Adrenal gland (tissue), 12 donors: Measurements from ENCODE around the gene AUH. TPM values are rescaled to one million over a fixed set of nuclear protein-coding genes. Genes with fewer than 3 reads are reported as not detected.

Experiments used
- DNase-seq, 7 donors: peaks; one replicate each; pipeline ENCODE4 v3.0.0-alpha.2; 2019 to 2020
- H3K27ac ChIP-seq, 5 donors: fragments of 200-600 bp; sonication (generic) in 4 of 5; 1 replicate in 3 of 5; 2 replicates in 2 of 5; pipeline versions ENCODE4 v1.5.1 to v1.8.0; 2016 to 2020; ENCODE audit warnings: mild to moderate bottlenecking in 1 of 5
- H3K27me3 ChIP-seq: fragments of 200-600 bp; 2 replicates; pipeline ENCODE4 v1.8.0; 2021
- H3K36me3 ChIP-seq, 2 donors: fragments of 200-600 bp; replicated peaks in 1 of 2; 1 replicate in 1 of 2; 2 replicates in 1 of 2; pipeline versions ENCODE4 v1.5.1 to v1.8.0; 2018 to 2022
- H3K4me1 ChIP-seq, 2 donors: fragments of 200-600 bp; replicated peaks in 1 of 2; 1 replicate in 1 of 2; 2 replicates in 1 of 2; pipeline versions ENCODE4 v1.5.1 to v1.8.0; 2018 to 2021
- H3K4me3 ChIP-seq, 4 donors: fragments of 200-600 bp; sonication (generic) in 3 of 4; one replicate each; pipeline ENCODE4 v1.5.1; 2016 to 2018
- H3K9me3 ChIP-seq, 3 donors: fragments of 200-600 bp; sonication (generic) in 1 of 3; replicated peaks in 1 of 3; 1 replicate in 2 of 3; 2 replicates in 1 of 3; pipeline versions ENCODE4 v1.5.1 to v1.8.0; 2016 to 2021
- CTCF ChIP-seq, 6 experiments: fragments of 450-650 bp in 4 of 6; fragments of 200-600 bp in 2 of 6; sonication (generic) in 1 of 6; IDR thresholded peaks; 1 replicate in 5 of 6; 2 replicates in 1 of 6; pipeline versions ENCODE4 v1.5.1 to v1.8.0; 2016 to 2021; ENCODE audit warnings: antibody characterized with exemption in 6 of 6, mild to moderate bottlenecking in 2 of 6, moderate library complexity in 1 of 6
- POLR2A ChIP-seq, 2 donors: fragments of 450-650 bp; IDR thresholded peaks; one replicate each; pipeline ENCODE4 v1.6.1; 2017; ENCODE audit warnings: antibody characterized with exemption in 2 of 2, mild to moderate bottlenecking in 2 of 2, moderate library complexity in 1 of 2
- WGBS, 4 donors: extraction: QIAGEN DNeasy Blood & Tissue Kit in 2 of 4; methylation state at CpG; one replicate each; pipeline versions ENCODE4 v1.1.5 to v1.1.7; 2013 to 2017; 5-methylcytosine and 5-hydroxymethylcytosine counted together
- intact Hi-C, 2 donors: fragments of 100-400 bp; cut with DNase I; formaldehyde crosslinking; loops; one replicate each; pipeline versions ENCODE4 v1.14.1 to v1.15.0; 2022 to 2023
- polyA plus RNA-seq, 3 donors: library from polyadenylated mRNA; stranded (reverse); fragments of 200-250 nt in 2 of 3; fragments of 350-450 nt in 1 of 3; fragmentation: Illumina TruSeq in 1 of 3; extraction: RNeasy Lipid Tissue Mini Kit (QIAGEN cat#74804) in 1 of 3; gene quantifications; one replicate each; pipeline ENCODE4 v1.2.3, GENCODE V29; 2013 to 2014
- total RNA-seq, 9 donors: library from RNA; depleted of rRNA in 4 of 9; stranded (reverse); fragments of >200 nt in 4 of 9; fragments of 120-200 nt in 1 of 9; fragmentation: NEBNext Ultra II Directional in 1 of 9; extraction: Animal tissue kit (Norgen Biotek cat#: 25700) in 1 of 9; gene quantifications; one replicate each; pipeline versions ENCODE4 v1.1.0 to v1.2.4, GENCODE V29; 2013 to 2023
- donor health status: healthy with polysubstance abuse.
- donor health status: Bipolar disorder and iron deficiency.
- donor health status: DM: yes; HTN: yes; CAD: no.
- donor health status: DM: no; HTN: no; CAD: no.
- donor health status: DM: no; HTN: no; CAD: no.
- donor health status: DM: yes; HTN: yes; CAD: no.

The AUH gene
- total and polyA plus RNA-seq, 12 donors: 41.9 to 158 (median 71.7) TPM

GRCh38 chr9:91187311-91187964 lies 174.3 kb downstream of the AUH start:
- Histone ChIP-seq H3K4me1 (peaks cover 4 to 6% of the 10 kb centered on the region in 2 donors), H3K4me3 (no peak overlapping the region), H3K27me3 (no peaks in the 10 kb centered on the region), H3K27ac (no peak overlapping the region), H3K36me3 (no peaks in the 10 kb centered on the region), H3K9me3 (no peaks in the 10 kb centered on the region)
- peak in 1 of 7 donors; percentile 35 for DNase-seq
- WGBS, 4 donors: 94 to 97% (median 94%) methylated on average over 11 of the region's 11 CpGs
- intact Hi-C loops: loop anchor here (10.0 kb wide), 2 partner anchors 93 to 237 kb away; partner anchors contain the start of gene NFIL3 (in 1 of the 2)
- TF ChIP-seq CTCF (IDR thresholded peaks at IDR 0.05) (no peak), POLR2A (IDR thresholded peaks at IDR 0.05) (no peak)

DNA sequence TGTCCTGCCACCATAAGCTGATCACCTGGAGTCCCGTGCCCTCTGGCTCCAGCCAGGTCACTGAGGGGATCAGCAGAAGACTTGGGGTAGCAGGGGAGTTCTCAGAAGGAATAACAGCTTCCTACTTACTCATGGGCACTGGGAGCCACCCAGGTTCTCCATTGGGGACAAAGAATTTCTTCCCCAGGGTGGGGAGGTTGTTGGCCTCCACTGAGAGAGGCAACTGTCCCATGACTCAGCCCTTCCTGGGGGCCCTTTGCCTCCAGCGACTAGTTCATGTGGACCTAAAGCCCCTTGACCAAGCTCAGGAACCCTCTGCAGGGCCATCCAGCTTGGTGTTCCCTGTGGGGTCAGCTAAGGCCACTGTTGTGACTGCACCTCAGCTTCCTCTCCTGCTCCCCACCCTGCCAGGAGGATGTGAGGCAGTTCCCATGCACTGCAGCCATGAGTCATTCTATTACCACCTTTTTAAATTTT lies 175.0 kb downstream of the AUH start:
- no peaks in the 10 kb centered on the region for H3K4me1 ChIP-seq
- no peaks in the 10 kb centered on the region for H3K36me3 ChIP-seq
- no peaks in the 10 kb centered on the region for H3K9me3 ChIP-seq
- WGBS, 4 donors: 50 to 100% (median 85%) methylated on average over 1 to 2 of the region's 2 CpGs
- no peaks in the 10 kb centered on the region for H3K27me3 ChIP-seq
- H3K27ac ChIP-seq: no peak overlapping the region
- TF ChIP-seq CTCF (IDR thresholded peaks at IDR 0.05) (no peak), POLR2A (IDR thresholded peaks at IDR 0.05) (no peak)
- intact Hi-C loops: loop anchor here (10.0 kb wide), 2 partner anchors 92 to 238 kb away; partner anchors contain the start of gene NFIL3 (in 1 of the 2)
- no peak overlapping the region for H3K4me3 ChIP-seq
- peak in 1 of 7 donors; percentile 47 for DNase-seq

DNA sequence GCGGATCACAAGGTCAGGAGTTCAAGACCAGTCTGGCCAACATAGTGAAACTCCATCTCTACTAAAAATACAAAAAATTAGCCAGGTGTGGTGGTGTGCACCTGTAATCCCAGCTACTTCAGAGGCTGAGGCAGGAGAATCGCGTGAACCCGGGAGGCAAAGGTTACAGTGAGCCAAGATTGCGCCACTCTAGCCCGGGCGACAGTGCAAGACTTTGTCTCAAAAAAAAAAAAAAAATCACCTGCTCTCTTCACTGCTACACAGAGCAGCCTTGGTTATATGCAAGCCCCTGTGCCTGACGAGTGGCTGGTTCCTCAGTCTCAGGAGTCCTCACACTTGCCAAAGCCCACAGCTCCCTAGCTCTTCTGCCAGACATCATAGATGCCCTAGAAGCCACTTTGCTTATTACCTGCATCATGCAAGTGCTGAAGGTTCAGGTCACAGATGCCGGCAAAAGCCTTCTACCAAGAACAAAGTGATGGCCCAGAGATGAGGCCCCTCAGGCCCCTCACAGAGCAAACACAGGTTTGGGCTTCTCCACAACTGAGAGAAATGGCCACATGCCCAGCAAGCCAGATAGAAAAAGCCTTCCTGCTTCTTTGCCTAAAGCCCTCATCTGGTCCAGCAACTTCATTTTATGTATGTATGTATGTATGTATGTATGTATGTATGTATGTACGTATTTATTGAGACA lies 176.4 kb downstream of the AUH start:
- no peaks in the 10 kb centered on the region for H3K4me1 ChIP-seq
- no peak overlapping the region for H3K4me3 ChIP-seq
- H3K27ac ChIP-seq: no peak overlapping the region
- H3K9me3 ChIP-seq: no peaks in the 10 kb centered on the region
- 84 to 92% (median 84%) methylated on average over 9 to 10 of the region's 10 CpGs for WGBS, 4 donors
- peak in 1 of 7 donors; percentile 31 for DNase-seq
- no peaks in the 10 kb centered on the region for H3K27me3 ChIP-seq
- TF ChIP-seq POLR2A (IDR thresholded peaks at IDR 0.05) (no peak), CTCF (IDR thresholded peaks at IDR 0.05) (no peak)
- intact Hi-C loops: loop anchor here (10.0 kb wide), 2 partner anchors 91 to 239 kb away; partner anchors contain the start of gene NFIL3 (in 1 of the 2)
- no peaks in the 10 kb centered on the region for H3K36me3 ChIP-seq

DNA sequence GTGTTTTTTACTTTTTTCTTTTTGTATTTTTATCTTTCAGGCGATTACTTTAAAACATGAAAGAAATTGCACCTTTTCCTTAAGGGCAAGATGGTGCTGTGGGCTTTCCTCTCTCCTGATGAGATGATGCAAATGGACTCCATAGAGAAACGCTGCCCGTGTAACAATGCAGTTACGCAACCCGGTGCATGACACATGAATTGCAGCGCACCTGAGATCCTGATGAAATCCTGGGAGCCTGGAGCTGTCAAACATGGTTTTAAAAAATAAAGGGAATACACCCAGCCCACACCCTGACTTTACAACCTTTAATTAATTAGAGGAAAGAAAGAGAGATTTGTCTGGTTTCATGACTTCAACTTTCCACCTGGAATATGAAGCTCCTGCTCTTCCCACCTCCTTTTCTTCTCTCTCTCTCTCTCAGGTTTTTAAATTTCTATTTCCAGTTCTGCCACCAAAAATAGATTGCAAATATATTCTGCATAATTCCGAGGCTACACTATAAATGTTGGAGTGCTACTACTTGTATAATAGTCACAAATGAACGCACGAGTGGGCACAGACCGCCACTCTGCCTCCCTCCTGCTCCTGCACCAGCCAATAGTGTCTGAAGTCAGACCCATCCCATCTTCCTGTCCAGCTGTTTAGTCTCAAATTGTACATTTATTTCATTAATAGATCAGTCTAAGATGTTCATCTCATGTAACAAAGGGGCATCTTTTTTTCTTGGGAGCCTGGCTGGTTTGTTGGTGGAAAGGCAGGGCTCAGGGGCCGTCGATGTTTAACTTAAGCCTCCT lies 179.1 kb downstream of the AUH start:
- 77 to 89% (median 81%) methylated on average over 12 of the region's 12 CpGs for WGBS, 4 donors
- H3K27ac ChIP-seq: no peak overlapping the region
- no peaks in the 10 kb centered on the region for H3K36me3 ChIP-seq
- no peaks in the 10 kb centered on the region for H3K9me3 ChIP-seq
- peak in 1 of 7 donors; percentile 54 for DNase-seq
- intact Hi-C loops: loop anchor here (10.0 kb wide), 2 partner anchors 88 to 242 kb away; partner anchors contain the start of gene NFIL3 (in 1 of the 2)
- H3K4me3 ChIP-seq: no peak overlapping the region
- TF ChIP-seq CTCF (IDR thresholded peaks at IDR 0.05): no peak
- no peak for TF ChIP-seq POLR2A (IDR thresholded peaks at IDR 0.05)
- no peaks in the 10 kb centered on the region for H3K4me1 ChIP-seq
- H3K27me3 ChIP-seq: no peaks in the 10 kb centered on the region
